ENCODE data around the gene CHPT1.
"Not testable (repeated sequence)": the region's sequence is repeated elsewhere in the genome, so short reads cannot be mapped to it uniquely, and the experiment has no call there.

The CHPT1 gene

GRCh38 chr12:101714877-101715444 lies 17.5 kb downstream of the CHPT1 start:
- DNase-seq = no peak

- no peak for DNase-seq
Observed at GRCh38 chr12:101719566-101719965, 22.1 kb downstream of the CHPT1 start.

- DNase-seq = no peak
Observed at GRCh38 chr12:101720118-101720517, 22.7 kb downstream of the CHPT1 start.

- DNase-seq = no peak
Observed at GRCh38 chr12:101722392-101722791, 25.0 kb downstream of the CHPT1 start.

GRCh38 chr12:101727098-101727497 lies 29.7 kb downstream of the CHPT1 start:
- no peak for DNase-seq

- DNase-seq = no peak
Observed at GRCh38 chr12:101729842-101730241, 32.4 kb downstream of the CHPT1 start.

GRCh38 chr12:101732318-101732717 lies 34.9 kb downstream of the CHPT1 start:
- DNase-seq = no peak

GRCh38 chr12:101733166-101733565 lies 35.7 kb downstream of the CHPT1 start:
- no peak for DNase-seq

- DNase-seq = not testable (repeated sequence)
Observed at GRCh38 chr12:101734482-101734881, 37.0 kb downstream of the CHPT1 start.

- no peak for DNase-seq
Observed at GRCh38 chr12:101737476-101737875, 40.0 kb downstream of the CHPT1 start.

GRCh38 chr12:101738920-101739665 lies 41.7 kb downstream of the CHPT1 start, which contains the start of gene SYCP3:
TSS of gene SYCP3 (minus strand) at chr12:101739462. CDS start at chr12:101737935, 1,527 bp downstream.
- DNase-seq = no peak

GRCh38 chr12:101740566-101740965 lies 43.1 kb downstream of the CHPT1 start:
- no peak for DNase-seq

GRCh38 chr12:101740980-101741379 lies 43.5 kb downstream of the CHPT1 start:
- no peak for DNase-seq

- no peak for DNase-seq
Observed at GRCh38 chr12:101743242-101743641, 45.8 kb downstream of the CHPT1 start.

- DNase-seq = no peak
Observed at GRCh38 chr12:101743724-101744472, 46.5 kb downstream of the CHPT1 start.

- DNase-seq = no peak
Observed at GRCh38 chr12:101745481-101745880, 48.0 kb downstream of the CHPT1 start.

- DNase-seq = no peak
Observed at GRCh38 chr12:101746196-101746595, 48.8 kb downstream of the CHPT1 start.

- no peak for DNase-seq
Observed at GRCh38 chr12:101746661-101747060, 49.2 kb downstream of the CHPT1 start.

GRCh38 chr12:101747697-101748096 lies 50.3 kb downstream of the CHPT1 start:
- DNase-seq = no peak

GRCh38 chr12:101748907-101749306 lies 51.5 kb downstream of the CHPT1 start:
- DNase-seq = no peak

GRCh38 chr12:101749657-101750056 lies 52.2 kb downstream of the CHPT1 start:
- no peak for DNase-seq

GRCh38 chr12:101750152-101750551 lies 52.7 kb downstream of the CHPT1 start:
- DNase-seq = no peak

GRCh38 chr12:101759396-101760047 lies 62.1 kb downstream of the CHPT1 start:
- no peak for DNase-seq
